RWPE2 (cell line): Measurements from ENCODE around the gene PEX10.

ENCODE experiments used
- ATAC-seq: fragments of 200-7000 bp; cut with Tn5 transposase; 3 replicates; pipeline ENCODE4 v1.9.1; 2021; ENCODE audit warnings: low read depth
- DNase-seq: peaks from one replicate; pipeline ENCODE4 v3.0.0-alpha.2; 2020; ENCODE audit warnings: low spot score
- H3K27ac ChIP-seq: fragments of 450-650 bp; 2 replicates; pipeline ENCODE4 v1.5.1; 2017; ENCODE audit warnings: mild to moderate bottlenecking; ENCODE audit not compliant: poor library complexity, severe bottlenecking
- H3K27me3 ChIP-seq: fragments of 250-450 bp; sonication (Bioruptor Pico); 2 replicates; pipeline ENCODE4 v1.5.1; 2021; ENCODE audit warnings: mild to moderate bottlenecking, moderate library complexity; ENCODE audit not compliant: insufficient read depth, poor library complexity, severe bottlenecking
- H3K36me3 ChIP-seq: fragments of 250-450 bp; sonication (Bioruptor Pico); 2 replicates; pipeline ENCODE4 v1.5.1; 2020; ENCODE audit warnings: low read depth, mild to moderate bottlenecking, moderate library complexity
- H3K4me1 ChIP-seq: fragments of 250-450 bp; sonication (Bioruptor Pico); 2 replicates; pipeline ENCODE4 v1.5.1; 2021; ENCODE audit warnings: mild to moderate bottlenecking, moderate library complexity; ENCODE audit not compliant: insufficient read depth, poor library complexity, severe bottlenecking
- H3K4me3 ChIP-seq: fragments of 250-450 bp; sonication (Bioruptor Pico); 2 replicates; pipeline ENCODE4 v1.5.1; 2021; ENCODE audit warnings: mild to moderate bottlenecking, moderate library complexity; ENCODE audit not compliant: severe bottlenecking
- H3K9me3 ChIP-seq: fragments of 250-450 bp; sonication (Bioruptor Pico); 2 replicates; pipeline ENCODE4 v1.5.1; 2021; ENCODE audit warnings: mild to moderate bottlenecking, moderate library complexity; ENCODE audit not compliant: severe bottlenecking
- CTCF ChIP-seq: fragments of 450-650 bp; IDR thresholded peaks from one replicate; pipeline ENCODE4 v1.5.1; 2017; ENCODE audit warnings: mild to moderate bottlenecking, moderate library complexity; ENCODE audit not compliant: poor library complexity, severe bottlenecking

The PEX10 gene

GRCh38 chr1:2435746-2436355 lies 23.5 kb upstream of the PEX10 start:
- Histone ChIP-seq H3K27me3 (no peaks in the 10 kb centered on the region), H3K4me3 (no peak overlapping the region), H3K27ac (no peak overlapping the region), H3K9me3 (no peaks in the 10 kb centered on the region), H3K36me3 (peaks cover 57% of the 10 kb centered on the region), H3K4me1 (peaks cover under 1% of the 10 kb centered on the region)
- TF ChIP-seq CTCF: no peak
- ATAC-seq (no peak), DNase-seq (no peak)

- H3K27ac ChIP-seq: no peak overlapping the region
- no peak for DNase-seq
- no peaks in the 10 kb centered on the region for H3K9me3 ChIP-seq
- TF ChIP-seq CTCF: no peak
- no peak for ATAC-seq
- H3K27me3 ChIP-seq: no peaks in the 10 kb centered on the region
- H3K4me1 ChIP-seq: peaks cover 8% of the 10 kb centered on the region
- H3K36me3 ChIP-seq: peaks cover 64% of the 10 kb centered on the region
- H3K4me3 ChIP-seq: no peak overlapping the region
Observed at GRCh38 chr1:2435091-2435490, 22.7 kb upstream of the PEX10 start.

- H3K27me3 ChIP-seq: no peaks in the 10 kb centered on the region
- no peak for DNase-seq
Observed at GRCh38 chr1:2433936-2434655, 21.7 kb upstream of the PEX10 start.

DNA sequence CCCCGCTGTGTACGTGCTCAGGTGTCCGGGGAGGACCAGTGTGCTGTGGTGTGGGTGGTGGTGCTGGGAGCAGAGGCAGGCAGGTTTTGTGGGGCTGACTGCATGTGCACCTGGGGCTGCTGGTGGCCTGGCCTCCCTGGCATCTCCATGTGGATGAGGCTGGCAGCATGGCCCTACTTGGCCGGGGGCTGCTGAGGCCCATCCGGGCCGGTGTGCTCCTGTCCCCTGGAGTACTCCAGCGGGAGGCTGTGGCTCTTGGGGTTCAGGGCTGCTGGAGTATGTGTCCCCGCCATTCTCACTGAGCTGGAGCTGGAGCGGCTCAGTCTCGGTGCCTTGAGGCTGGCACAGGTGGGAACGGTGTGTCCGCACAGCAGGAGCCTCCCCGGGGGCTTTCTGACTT lies 20.8 kb upstream of the PEX10 start:
- Histone ChIP-seq H3K27me3 (no peaks in the 10 kb centered on the region), H3K4me1 (peaks cover 14% of the 10 kb centered on the region), H3K36me3 (peaks cover 67% of the 10 kb centered on the region), H3K4me3 (no peak overlapping the region), H3K27ac (no peak overlapping the region), H3K9me3 (no peaks in the 10 kb centered on the region)
- DNase-seq: no peak
- ATAC-seq: no peak
- TF ChIP-seq CTCF: no peak

More at GRCh38 chr1:2433936-2434655, 21.7 kb upstream of the PEX10 start:
- peaks cover 67% of the 10 kb centered on the region for H3K36me3 ChIP-seq
- H3K9me3 ChIP-seq: no peaks in the 10 kb centered on the region
- no peak for ATAC-seq
- TF ChIP-seq CTCF: no peak
- peaks cover 12% of the 10 kb centered on the region for H3K4me1 ChIP-seq
- no peak overlapping the region for H3K27ac ChIP-seq
- H3K4me3 ChIP-seq: no peak overlapping the region

GRCh38 chr1:2432441-2432844 lies 20.1 kb upstream of the PEX10 start:
- H3K4me1 ChIP-seq: peaks cover 21% of the 10 kb centered on the region
- no peaks in the 10 kb centered on the region for H3K27me3 ChIP-seq
- TF ChIP-seq CTCF: no peak
- no peaks in the 10 kb centered on the region for H3K9me3 ChIP-seq
- H3K27ac ChIP-seq: no peak overlapping the region
- DNase-seq (no peak), ATAC-seq (no peak)
- no peak overlapping the region for H3K4me3 ChIP-seq
- peaks cover 61% of the 10 kb centered on the region for H3K36me3 ChIP-seq
